ENCODE results near the gene PTCHD1.

DNA sequence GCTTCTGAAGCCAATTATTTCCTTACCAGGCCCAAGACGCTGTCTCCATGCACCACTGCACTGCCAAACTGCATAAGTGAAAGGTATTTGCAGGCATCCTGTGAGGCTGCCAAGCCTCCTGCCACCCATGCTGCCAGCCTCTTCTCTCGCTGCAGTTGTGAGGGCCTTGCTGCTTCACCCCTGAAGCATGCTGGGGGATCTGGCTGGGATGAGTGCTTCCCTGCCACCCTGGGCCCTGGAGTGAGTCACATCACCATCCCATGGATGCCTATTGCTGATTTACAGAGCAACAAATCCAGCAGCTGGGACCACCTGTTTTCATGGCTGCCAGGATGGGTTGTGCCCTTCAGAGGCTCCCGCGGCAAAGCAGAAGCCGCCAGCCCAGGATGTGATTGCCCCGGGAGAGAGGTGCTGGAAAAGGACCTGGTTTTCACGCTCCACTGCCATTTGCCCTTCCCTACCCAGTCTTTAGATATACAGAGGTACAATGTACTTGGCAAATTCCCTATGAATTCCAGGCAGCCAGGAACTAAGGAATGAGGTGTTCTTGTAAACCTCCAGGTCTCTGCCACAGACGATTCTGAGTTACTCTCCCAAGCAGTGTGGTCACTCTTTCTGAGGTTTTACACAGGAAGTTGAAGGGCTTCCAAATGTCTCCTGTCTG lies 41.5 kb upstream of the PTCHD1 start:
- TF ChIP-seq EZH2phosphoT487 (IDR thresholded peaks at IDR 0.05; ENCODE audit: borderline replicate concordance, low read length) = no peak
- TF ChIP-seq, protein P1, sequence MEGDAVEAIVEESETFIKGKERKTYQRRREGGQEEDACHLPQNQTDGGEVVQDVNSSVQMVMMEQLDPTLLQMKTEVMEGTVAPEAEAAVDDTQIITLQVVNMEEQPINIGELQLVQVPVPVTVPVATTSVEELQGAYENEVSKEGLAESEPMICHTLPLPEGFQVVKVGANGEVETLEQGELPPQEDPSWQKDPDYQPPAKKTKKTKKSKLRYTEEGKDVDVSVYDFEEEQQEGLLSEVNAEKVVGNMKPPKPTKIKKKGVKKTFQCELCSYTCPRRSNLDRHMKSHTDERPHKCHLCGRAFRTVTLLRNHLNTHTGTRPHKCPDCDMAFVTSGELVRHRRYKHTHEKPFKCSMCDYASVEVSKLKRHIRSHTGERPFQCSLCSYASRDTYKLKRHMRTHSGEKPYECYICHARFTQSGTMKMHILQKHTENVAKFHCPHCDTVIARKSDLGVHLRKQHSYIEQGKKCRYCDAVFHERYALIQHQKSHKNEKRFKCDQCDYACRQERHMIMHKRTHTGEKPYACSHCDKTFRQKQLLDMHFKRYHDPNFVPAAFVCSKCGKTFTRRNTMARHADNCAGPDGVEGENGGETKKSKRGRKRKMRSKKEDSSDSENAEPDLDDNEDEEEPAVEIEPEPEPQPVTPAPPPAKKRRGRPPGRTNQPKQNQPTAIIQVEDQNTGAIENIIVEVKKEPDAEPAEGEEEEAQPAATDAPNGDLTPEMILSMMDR (conservative IDR thresholded peaks at IDR 0.05; ENCODE audit: low read depth, low read length) = no peak
- no peak for TF ChIP-seq EZH2 (IDR thresholded peaks at IDR 0.05; ENCODE audit: low read length, unreplicated experiment)
